Activated CD8-positive, alpha-beta memory T cell treated with anti-CD3 and anti-CD28 coated beads for 36 hours (primary cell): ENCODE data around the gene RORB. TPM values are rescaled to one million over a fixed set of nuclear protein-coding genes. Genes with fewer than 3 reads are reported as not detected.

Experiments used
- CTCF ChIA-PET: fragments of 350-600 bp; sonication (Branson Sonifier 250); formaldehyde crosslinking; loops from one replicate; lab custom pipeline; 2021; ENCODE audit warnings: antibody characterized with exemption; lab: Charles Lee
- POLR2A ChIA-PET: fragments of 350-600 bp; sonication (Branson Sonifier 250); formaldehyde crosslinking; loops from one replicate; lab custom pipeline; 2021; ENCODE audit warnings: antibody characterized with exemption; lab: Charles Lee
- total RNA-seq, 2 experiments: library from RNA; stranded (reverse); gene quantifications; one replicate each; pipeline ENCODE4 v1.2.3, GENCODE V29; 2021

RORB gene
- total RNA-seq, 2 experiments from 2014 or later, result 0.02 TPM

- ChIA-PET CTCF (no interaction called here), POLR2A (no interaction called here)
These were observed 176.9 kb downstream of the RORB start for GRCh38 chr9:74674077-74674476.

GRCh38 chr9:74681906-74682305, 184.8 kb downstream of the RORB start:
- ChIA-PET POLR2A (no interaction called here), CTCF (no interaction called here)

GRCh38 chr9:74683322-74683721, 186.2 kb downstream of the RORB start:
- ChIA-PET CTCF (no interaction called here), POLR2A (no interaction called here)

GRCh38 chr9:74691058-74691457, 193.9 kb downstream of the RORB start:
- ChIA-PET CTCF (no interaction called here), POLR2A (no interaction called here)

GRCh38 chr9:74696520-74696919, 199.4 kb downstream of the RORB start:
- POLR2A ChIA-PET, result no interaction called here
- CTCF ChIA-PET, result no interaction called here

GRCh38 chr9:74697535-74697934, 200.4 kb downstream of the RORB start:
- ChIA-PET CTCF (no interaction called here), POLR2A (no interaction called here)

- POLR2A ChIA-PET, result no interaction called here
- CTCF ChIA-PET, result no interaction called here
These were observed 214.2 kb downstream of the RORB start for GRCh38 chr9:74711341-74711740.

GRCh38 chr9:74718709-74719108, 221.6 kb downstream of the RORB start:
- CTCF ChIA-PET, result no interaction called here
- POLR2A ChIA-PET, result no interaction called here

- ChIA-PET POLR2A (no interaction called here), CTCF (no interaction called here)
These were observed 222.2 kb downstream of the RORB start for GRCh38 chr9:74719306-74719705.

- POLR2A ChIA-PET, result no interaction called here
- CTCF ChIA-PET, result no interaction called here
These were observed 224.8 kb downstream of the RORB start for GRCh38 chr9:74721696-74722660.

- POLR2A ChIA-PET, result no interaction called here
These were observed 227.2 kb downstream of the RORB start for GRCh38 chr9:74724317-74724716.

GRCh38 chr9:74726581-74726980, 229.4 kb downstream of the RORB start:
- CTCF ChIA-PET, result no interaction called here
- POLR2A ChIA-PET, result no interaction called here

More at GRCh38 chr9:74724317-74724716, 227.2 kb downstream of the RORB start:
- CTCF ChIA-PET, result no interaction called here

GRCh38 chr9:74728176-74728575, 231.0 kb downstream of the RORB start:
- ChIA-PET POLR2A (no interaction called here), CTCF (interaction anchor here (1.0 kb wide), 1 partner anchor 13 kb away, joined by 3 read pairs; no protein-coding TSS in a partner anchor)

- ChIA-PET CTCF (no interaction called here), POLR2A (interaction anchor here (0.6 kb wide), 1 partner anchor 44 kb away, joined by 3 read pairs; no protein-coding TSS in a partner anchor)
These were observed 232.1 kb downstream of the RORB start for GRCh38 chr9:74729136-74729695.

GRCh38 chr9:74735761-74736160, 238.6 kb downstream of the RORB start:
- ChIA-PET CTCF (no interaction called here), POLR2A (no interaction called here)

GRCh38 chr9:74736646-74737045, 239.5 kb downstream of the RORB start:
- ChIA-PET CTCF (no interaction called here), POLR2A (no interaction called here)

GRCh38 chr9:74742191-74742790, 245.2 kb downstream of the RORB start:
- POLR2A ChIA-PET, result no interaction called here
- CTCF ChIA-PET, result interaction anchor here (1.0 kb wide), 1 partner anchor 10 kb away, joined by 3 read pairs; no protein-coding TSS in a partner anchor
